Measurements from ENCODE around the gene SPATA2.

Gene SPATA2

DNA sequence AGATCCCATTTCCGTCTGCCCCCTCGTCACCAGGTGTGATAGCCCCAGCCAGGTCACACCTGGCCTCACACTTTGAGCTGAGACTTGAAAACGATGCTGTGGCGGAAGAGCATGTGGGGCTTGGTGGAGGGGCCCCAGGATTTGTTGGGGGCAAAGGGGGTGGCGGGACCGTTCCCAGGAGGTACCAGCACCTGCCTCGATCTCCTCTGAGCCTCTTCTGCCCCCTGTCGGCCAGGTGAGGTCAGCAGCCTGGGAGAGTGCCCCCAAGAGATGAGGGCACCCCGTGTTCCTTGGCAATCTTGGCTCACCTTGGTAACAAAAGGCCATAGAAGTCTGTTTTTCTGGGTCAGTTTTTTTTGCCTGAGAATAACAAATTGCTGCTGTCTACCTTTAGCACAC lies 25.4 kb downstream of the SPATA2 start:
- in situ Hi-C loops (cut with HindIII; ENCODE audit: low pct_ligation_motif_present, low pct_unique_long_range_greater_than_20kb, low sequenced_read_pairs): no loop called here
- no peak for DNase-seq

DNA sequence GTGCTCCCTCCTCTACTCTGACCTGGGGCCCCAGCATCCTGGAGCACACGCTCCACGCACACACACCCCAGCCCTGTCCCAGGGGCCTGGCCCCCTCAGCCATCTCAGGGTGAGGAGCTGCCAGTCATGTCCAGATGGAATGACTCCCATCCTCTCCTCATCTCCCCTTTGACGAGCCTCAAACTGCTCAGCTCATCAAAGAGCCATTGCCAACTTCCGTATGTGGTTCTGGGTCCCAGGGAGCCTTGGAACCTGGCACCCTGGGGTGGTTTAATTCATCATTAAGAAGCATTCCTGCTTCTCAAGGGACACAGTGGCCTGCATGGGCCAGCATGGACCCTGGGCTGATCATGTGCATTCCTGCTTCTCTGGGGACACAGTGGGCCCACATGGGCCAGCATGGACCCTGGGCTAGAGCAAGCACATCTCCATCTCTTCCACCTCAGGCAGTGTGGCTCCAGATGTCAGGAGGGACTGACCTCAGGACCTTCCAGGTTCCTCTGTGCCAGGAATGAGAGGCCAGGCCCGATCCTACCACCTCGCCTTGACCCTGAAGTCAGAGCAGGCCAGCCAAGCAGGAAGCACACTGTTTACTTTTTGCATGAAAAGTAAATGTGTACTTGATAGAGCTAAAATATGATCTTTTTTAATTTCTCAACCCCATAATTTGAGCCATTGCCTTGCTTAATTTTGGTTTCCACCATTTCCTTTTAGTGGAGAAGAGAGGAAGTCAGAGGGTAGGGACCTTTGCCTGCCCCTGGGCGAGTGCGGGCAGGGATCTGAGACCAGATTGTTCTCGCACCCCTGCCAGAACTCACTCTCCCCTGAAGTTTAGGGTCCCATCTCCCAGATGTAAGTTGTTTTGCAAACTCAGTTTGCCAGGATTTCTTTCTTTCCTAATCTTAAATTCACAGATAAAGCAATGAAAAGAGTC lies 26.1 kb downstream of the SPATA2 start:
- DNase-seq: no peak
- in situ Hi-C loops (cut with HindIII; ENCODE audit: low pct_ligation_motif_present, low pct_unique_long_range_greater_than_20kb, low sequenced_read_pairs): no loop called here

DNA sequence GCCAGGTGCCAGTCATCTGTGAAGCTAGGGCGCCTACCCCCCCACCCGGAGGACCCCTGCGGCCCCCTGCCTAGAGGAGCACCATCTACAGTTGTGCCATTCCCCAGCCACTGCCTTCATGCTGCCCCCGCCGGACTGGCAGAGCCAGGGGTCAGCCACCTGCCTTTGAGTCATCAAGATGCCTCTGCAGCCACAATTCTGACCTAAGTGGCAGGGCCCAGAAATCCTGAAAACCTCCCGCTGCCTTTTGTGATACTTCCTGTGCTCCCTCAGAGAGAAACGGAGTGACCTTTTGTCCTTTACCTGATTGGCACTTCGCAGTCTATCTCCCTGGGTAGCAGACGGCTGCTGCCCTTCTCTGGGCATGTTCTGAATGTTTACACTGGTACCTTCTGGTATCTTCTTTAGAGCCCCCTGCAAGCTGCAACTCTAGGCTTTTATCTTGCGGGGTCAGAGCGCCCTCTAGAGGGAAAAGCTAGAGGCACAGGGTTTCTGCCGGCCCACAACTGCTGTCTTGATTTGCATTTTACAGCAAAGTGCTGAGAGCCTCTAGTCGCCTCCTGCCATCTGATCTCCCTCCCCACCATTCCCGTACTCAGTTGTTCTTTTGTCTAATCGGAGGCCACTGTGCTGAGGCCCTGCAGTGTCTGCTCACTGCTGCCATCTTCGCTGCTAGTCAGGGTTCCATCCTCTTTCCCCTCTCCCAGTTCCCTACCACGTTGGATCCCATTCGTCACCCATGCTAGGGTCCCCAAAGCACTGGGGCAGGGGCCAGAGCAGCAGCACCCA lies 26.9 kb downstream of the SPATA2 start:
- DNase-seq: peak; percentile 85
- in situ Hi-C loops (cut with HindIII; ENCODE audit: low pct_ligation_motif_present, low pct_unique_long_range_greater_than_20kb, low sequenced_read_pairs): no loop called here

DNA sequence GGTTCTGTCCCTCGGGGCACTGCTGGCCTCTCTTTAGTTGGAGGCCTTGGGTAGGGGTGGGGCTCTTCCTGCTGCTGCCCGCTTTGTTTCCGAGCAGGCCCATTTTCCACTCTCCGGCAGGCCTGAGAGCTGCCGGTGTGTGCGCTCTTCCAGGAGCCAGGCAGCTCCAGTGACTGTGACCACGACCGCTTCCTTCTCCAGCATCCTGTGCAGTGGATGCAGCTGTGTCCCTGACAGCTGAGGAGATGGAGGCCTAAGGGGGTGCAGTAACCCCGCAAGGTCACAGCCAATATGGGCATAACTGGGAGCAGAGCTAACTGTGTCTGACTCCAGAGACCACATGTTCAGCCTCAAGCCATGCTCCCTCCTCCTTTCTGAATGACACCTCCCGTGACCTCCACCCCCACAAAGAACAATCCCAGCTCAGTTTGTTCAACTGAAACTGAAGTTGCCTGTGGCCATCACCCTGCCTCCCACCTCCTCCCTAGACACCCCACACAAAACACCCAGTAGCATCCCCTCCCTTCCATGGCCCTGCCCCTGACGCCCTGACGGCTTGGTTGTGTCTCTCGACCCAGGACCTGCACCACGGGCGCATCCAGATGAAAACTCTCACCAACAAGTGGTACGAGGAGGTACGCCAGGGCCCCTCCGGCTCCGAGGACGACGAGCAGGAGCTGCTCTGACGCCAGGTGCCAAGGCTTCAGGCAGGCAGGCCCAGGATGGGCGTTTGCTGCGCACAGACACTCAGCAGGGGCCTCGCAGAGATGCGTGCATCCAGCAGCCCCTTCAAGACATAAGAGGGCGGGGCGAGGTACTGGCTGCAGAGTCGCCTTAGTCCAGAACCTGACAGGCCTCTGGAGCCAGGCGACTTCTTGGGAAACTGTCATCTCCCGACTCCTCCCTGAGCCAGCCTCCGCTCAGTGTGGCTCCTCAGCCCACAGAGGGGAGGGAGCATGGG lies 27.8 kb downstream of the SPATA2 start:
- in situ Hi-C loops (cut with HindIII; ENCODE audit: low pct_ligation_motif_present, low pct_unique_long_range_greater_than_20kb, low sequenced_read_pairs): no loop called here

DNA sequence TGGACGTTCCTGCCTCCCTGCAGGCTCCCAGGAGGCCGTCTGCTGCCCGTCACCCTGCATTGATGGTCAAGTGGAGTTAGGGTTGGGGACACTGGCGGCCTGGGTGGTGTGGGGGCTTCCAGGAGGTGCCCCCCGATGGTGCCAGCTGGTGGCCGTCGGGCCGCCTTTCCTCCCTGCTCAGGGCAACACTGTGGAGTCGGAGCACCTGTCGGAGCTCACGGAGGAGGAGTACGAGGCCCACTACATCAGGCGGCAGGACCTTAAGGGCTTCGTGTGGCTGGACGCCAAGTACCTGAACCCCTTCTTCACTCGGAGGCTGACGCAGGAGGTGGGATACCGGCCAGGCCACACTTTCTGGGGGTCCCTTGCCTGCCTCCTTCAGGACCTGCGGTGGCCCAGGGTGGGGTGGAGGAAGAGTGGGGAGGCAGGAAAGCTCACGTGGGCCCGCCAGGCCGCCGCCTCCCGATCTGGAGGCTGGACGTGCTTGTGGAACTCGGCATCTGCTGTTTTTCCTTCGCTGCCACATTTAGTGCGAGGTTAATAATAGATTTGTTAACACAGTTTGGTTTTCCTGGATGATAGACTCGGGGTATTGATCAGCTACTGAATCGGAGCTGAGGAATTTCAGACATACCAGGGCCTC lies 28.6 kb downstream of the SPATA2 start:
- in situ Hi-C loops (cut with HindIII; ENCODE audit: low pct_ligation_motif_present, low pct_unique_long_range_greater_than_20kb, low sequenced_read_pairs): no loop called here
- peak; percentile 6 for DNase-seq

More for the DNA sequence above, 27.8 kb downstream of the SPATA2 start:
- DNase-seq: peak; percentile 14

DNA sequence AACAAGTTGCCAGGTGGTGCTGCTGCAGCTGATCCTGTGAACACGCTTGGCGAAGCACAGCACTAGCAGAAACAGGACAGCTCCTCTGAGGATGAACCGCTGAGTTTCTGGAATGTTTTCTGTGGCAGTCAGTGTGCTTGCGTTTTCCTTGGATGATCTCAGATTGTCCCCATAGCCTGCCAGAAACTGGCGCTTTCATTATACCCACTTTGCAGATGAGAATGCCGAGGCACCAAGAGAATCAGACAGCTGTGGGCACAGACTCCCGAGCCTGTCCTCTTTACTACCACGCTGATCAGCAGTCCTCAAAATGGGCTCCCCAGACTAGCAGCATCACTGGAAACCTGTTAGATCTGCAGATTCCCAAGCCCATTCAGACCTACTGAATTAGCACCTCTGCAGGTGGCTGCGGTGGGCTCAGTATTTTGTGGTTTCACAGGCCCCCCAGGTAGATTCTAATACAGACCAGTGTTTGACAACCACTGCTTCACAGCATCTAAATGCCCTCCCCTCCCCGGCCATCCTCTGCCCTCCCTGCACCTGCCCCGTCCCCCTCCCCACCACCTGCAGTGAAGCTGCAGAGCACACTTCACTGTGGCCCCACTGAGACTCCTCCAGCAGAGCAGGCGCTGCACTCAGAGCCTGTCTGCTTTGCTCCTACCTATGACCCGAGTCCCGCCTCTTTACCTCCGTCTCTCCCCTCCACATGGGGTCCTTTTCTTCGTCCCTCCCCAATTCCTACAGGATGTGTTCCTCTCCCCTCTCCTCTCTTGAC lies 29.6 kb downstream of the SPATA2 start:
- in situ Hi-C loops (cut with HindIII; ENCODE audit: low pct_ligation_motif_present, low pct_unique_long_range_greater_than_20kb, low sequenced_read_pairs): no loop called here
- peak; percentile 38 for DNase-seq

DNA sequence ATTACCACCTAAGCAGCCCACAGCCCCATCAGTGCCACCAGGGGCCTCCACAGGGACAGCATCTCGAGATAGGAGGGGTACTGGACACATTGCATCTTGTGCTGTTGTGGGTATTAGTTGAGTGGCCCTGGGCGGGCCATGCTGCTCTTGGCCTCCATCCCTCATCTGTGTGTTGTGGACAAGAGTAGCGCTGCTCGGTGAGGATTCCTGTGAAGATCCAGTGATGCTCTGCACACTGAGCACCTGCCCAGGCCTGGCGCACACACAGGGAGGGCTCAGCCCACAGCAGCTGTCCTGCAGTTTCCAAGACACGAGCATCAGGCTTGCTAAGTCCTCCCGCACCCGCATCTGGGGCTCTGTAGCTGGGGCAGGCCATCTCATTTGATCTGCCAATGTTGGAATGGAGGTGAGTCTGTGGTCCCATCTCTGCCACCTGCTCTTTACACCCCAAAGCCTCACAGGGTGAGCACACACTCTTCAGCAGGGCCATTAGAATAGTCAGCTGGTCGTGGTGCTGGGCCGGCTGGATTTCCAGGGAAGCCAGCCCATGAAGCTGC lies 32.0 kb downstream of the SPATA2 start:
- DNase-seq: no peak
- in situ Hi-C loops (cut with HindIII; ENCODE audit: low pct_ligation_motif_present, low pct_unique_long_range_greater_than_20kb, low sequenced_read_pairs): no loop called here

DNA sequence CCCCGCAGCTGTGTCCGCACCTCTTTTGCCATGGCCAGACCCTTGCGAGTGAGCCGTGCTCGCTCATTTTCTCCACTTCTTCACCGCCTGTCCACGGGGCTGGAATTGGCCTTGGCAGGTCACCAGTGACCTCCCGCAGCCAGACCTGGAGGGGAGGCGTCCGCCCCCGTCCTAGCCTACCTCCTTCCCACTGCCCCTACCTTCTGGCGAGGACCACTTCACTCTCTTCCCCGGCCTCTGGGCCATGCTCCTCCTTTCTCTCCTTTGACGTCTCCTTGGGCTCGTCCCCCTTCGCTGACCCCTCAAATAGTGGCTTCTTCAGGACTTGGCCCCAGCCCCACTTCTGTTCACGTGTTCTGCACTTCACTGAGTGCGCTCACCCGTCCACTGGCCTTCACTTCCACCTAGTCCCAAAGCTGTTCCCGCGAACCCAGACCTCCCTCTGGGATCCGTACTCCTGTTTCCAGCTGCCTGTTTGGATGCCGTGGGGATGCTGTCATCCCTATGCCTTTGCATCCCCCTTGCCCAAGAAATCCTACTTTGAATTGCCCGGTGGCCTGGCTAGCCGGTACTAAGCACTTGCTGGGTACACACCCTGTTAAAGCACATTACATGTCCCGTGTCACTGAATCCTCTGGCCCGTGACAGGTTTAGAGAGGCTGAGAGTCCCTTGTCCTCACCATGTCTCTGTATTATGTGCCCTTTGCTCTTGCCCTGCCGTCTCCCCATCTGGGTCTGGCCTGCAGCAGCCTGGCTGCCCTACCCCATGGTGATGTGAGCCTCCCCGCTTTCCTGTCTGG lies 33.0 kb downstream of the SPATA2 start:
- in situ Hi-C loops (cut with HindIII; ENCODE audit: low pct_ligation_motif_present, low pct_unique_long_range_greater_than_20kb, low sequenced_read_pairs): no loop called here
- no peak for DNase-seq

DNA sequence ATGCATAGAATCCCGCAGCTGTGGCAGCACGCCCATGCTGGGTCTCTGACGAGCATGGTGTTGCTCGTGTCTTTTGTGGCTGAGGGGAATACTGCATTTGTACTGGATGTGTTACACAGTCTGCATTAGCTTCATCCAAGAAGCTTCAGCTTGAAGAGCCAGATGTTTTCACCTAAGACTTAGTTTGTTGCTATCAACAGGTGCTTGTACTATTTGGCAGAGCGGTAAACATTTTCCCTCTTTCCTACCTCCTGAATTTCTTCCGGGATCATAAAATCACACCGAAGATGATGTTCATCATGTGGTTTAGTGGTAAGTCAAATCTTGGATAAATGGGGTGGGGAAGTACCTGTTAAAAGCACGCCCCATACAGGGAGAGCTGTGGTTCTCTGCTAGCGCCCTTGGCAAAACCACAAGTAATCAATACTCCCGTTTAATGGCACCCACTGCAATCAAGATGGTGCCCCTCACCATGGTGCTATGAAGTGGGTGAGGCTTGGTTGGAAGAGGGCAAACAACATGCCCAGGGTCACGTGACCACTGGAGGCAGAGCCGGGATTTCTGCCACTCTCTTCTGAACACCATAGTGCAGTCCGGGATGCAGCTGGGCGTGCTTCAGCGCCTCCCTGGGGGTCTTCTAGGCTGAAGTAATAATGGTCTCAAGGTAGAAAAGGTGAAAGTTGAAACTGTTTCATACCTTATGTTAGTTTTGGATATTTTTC lies 34.4 kb downstream of the SPATA2 start:
- in situ Hi-C loops (cut with HindIII; ENCODE audit: low pct_ligation_motif_present, low pct_unique_long_range_greater_than_20kb, low sequenced_read_pairs): no loop called here
- DNase-seq: no peak

DNA sequence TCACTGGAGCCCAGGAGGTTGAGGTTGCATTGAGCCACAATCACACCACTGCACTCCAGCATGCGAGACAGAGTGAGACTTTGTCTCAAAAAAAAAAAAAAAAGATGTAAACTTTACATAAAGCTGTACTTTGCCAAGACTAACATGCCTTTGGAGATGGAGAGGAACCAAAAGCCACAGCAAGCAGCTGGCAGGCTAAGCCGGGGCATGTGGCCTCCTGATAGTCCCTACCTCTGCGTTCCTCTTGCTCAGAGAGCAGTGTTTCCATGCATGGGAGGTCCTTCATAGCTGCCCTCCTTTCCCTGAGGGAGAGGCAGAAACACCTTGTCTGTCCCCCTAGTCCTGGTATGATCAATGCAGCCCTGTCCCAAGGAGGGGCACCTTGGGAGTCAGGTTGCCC lies 35.2 kb downstream of the SPATA2 start:
- no peak for DNase-seq
- in situ Hi-C loops (cut with HindIII; ENCODE audit: low pct_ligation_motif_present, low pct_unique_long_range_greater_than_20kb, low sequenced_read_pairs): no loop called here

DNA sequence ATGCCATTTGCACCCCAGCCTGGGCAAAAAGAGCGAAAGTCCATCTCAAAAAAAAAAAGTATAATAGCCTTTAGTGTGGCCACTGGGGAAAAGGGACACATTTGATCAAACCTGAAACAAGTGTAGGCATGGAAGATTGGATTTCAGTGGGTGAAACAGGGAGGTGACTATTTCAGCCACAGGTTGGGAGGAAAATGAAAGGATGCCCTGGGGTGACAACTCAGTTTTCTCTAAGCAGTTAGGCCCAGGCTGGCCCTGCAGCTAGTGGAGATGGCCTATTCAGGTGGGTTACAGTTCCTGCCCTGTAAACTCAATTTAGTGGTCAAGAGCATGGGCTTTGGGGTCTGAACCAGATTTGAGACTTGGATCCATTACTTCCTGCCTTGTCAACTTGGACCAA lies 36.4 kb downstream of the SPATA2 start:
- DNase-seq: no peak
- in situ Hi-C loops (cut with HindIII; ENCODE audit: low pct_ligation_motif_present, low pct_unique_long_range_greater_than_20kb, low sequenced_read_pairs): no loop called here

DNA sequence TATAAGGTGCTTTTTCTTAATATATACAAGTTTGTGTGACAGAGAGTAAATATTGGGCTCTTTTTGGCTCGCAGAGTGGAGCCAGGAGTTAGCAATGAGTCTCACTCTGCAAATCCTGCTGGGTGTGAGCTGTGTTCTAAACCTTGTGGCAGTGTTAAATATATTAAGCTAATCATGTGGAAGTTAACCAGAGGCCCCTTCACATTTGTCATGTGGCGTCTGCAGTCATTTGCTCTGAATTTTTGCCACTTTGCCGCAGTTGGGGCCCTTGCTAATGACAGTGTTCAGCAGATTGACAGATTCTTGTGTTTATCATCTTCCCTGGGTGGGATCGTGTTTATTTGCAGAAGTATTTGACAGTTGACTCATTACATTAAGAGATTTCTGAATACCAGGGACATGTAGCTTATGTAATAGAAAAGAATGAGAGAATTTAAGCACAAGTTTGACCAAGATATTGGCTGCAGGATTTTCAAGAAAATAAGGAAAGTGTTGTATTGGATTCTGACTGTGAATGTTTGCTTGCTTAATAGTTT lies 37.9 kb downstream of the SPATA2 start:
- no peak for DNase-seq
- in situ Hi-C loops (cut with HindIII; ENCODE audit: low pct_ligation_motif_present, low pct_unique_long_range_greater_than_20kb, low sequenced_read_pairs): no loop called here

DNA sequence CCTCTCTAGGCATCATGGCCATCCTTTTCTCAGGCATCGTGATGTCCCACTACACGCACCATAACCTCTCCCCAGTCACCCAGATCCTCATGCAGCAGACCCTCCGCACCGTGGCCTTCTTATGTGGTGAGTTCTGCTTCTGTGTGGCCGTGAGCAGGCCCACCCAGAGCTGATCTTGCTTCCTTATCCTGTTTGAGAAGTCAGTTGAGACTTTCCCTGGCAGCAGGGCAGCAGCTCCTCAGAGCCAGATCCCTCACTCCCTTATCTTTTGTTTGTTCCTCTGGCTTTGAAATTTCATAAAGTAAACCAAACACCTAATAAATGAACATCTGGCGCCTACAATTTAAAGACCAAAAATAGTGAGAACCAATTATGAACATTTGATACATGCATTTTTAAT lies 40.6 kb downstream of the SPATA2 start:
- in situ Hi-C loops (cut with HindIII; ENCODE audit: low pct_ligation_motif_present, low pct_unique_long_range_greater_than_20kb, low sequenced_read_pairs): no loop called here
- no peak for DNase-seq

DNA sequence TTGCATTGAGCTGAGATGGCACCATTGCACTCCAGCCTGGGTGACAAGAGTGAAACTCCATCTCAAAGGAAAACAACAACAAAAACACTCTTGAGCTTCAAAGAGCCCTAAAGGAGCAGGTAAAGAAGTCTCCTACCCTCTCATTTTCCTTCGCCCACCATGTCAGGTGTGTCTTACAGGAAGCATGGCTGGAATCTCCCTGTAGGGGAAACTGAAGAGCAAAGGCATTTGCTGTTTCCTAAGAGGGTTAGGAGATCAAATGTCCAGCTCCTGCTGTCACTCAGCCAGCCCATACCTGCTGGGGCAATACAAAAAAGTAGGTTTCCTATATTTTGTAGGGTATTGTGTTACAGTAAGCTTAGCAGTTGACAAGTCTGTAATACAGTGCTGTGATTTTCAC lies 43.3 kb downstream of the SPATA2 start:
- in situ Hi-C loops (cut with HindIII; ENCODE audit: low pct_ligation_motif_present, low pct_unique_long_range_greater_than_20kb, low sequenced_read_pairs): no loop called here
- no peak for DNase-seq

DNA sequence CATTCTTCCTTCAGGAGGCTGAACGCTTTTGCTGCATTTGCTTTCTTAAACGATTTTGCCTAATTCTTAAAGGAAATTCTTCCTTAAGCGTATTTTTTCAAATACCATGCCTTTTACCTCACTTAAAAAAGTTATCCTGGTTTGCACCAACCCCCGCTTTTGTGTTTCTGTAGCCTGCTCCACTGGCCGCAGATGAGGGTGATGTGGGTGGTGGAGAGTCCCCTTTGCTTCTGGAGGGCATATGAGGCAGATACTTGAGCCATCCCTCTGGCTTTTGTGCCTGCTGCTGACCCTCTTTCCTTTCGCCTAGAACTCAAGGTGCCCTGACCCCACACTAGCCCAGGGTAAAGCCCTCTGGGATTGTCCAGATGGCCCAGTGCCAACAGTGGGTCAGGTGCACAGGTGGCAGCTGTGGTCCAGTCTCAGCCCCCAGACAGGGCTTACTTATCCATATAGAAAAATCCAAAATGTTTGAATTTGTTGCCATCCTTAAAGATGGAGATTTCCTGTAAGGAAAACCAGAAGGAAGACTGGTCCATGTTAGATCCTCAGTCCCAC lies 43.9 kb downstream of the SPATA2 start:
- in situ Hi-C loops (cut with HindIII; ENCODE audit: low pct_ligation_motif_present, low pct_unique_long_range_greater_than_20kb, low sequenced_read_pairs): no loop called here
- no peak for DNase-seq

All from ACHN (cell line).